ENCODE results near the gene MMP17.

MMP17 gene

DNA sequence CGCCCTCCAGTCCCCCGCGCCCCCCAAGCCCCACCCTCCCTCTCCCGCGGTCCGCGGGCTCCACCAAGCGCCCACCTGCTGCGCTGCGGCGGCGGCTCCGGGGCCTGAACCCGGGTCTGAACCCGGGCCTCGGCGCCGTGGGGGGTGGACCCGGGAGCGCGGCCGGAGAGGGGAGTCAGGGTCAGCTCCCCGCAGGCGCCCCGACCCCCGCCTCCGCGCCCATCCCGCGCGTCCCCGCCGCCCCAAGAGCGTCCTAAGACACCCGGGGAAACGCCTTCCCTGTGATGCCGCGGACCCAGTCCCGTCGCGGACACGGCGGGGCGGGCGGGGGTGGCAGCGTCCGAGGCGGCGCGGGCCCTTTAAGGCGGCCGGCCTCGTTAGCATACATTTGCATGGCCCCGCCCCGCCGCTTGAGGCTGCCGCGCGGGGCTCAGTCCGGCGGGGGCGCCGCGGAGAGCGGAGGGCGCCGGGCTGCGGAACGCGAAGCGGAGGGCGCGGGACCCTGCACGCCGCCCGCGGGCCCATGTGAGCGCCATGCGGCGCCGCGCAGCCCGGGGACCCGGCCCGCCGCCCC lies at the start of gene MMP17:
MMP17 (plus strand) TSS at position 433 of the 574 bp plus-strand sequence; CDS start at position 535, 102 bp downstream.
- no peak for DNase-seq

- no peak for DNase-seq
Measured at GRCh38 chr12:131779027-131779426, 49.2 kb upstream of the MMP17 start.

DNA sequence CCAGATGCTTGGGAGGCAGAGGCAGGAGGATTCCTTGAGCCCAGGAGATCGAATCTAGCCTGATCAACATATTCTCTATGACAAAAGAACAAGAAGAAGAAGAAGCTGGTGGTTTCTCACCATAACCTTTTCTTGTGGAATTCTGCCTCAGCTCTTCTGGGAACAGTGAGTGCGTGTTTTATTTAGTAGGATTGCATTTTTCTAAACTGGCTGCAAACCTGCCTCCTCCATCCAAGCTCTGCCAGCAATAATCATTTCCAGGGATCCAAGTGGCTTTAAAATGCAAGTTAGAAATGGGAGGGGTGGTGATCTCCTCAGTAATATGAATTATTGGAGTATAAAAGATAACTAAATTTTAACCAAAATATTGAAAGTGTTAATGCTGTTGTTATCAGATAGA lies 46.1 kb upstream of the MMP17 start:
- DNase-seq: no peak

- DNase-seq: no peak
Measured at GRCh38 chr12:131783915-131784541, 44.2 kb upstream of the MMP17 start.

- DNase-seq: no peak
Measured at GRCh38 chr12:131784909-131785762, 43.1 kb upstream of the MMP17 start.

- no peak for DNase-seq
Measured at GRCh38 chr12:131785763-131786330, 42.3 kb upstream of the MMP17 start.

GRCh38 chr12:131786331-131786730 lies 41.9 kb upstream of the MMP17 start:
- no peak for DNase-seq

GRCh38 chr12:131787143-131787660 lies 41.0 kb upstream of the MMP17 start:
- no peak for DNase-seq

- no peak for DNase-seq
Measured at GRCh38 chr12:131788070-131788469, 40.1 kb upstream of the MMP17 start.

- DNase-seq: no peak
Measured at GRCh38 chr12:131789638-131790037, 38.6 kb upstream of the MMP17 start.

GRCh38 chr12:131793243-131794022 lies 34.8 kb upstream of the MMP17 start:
- DNase-seq: no peak

DNA sequence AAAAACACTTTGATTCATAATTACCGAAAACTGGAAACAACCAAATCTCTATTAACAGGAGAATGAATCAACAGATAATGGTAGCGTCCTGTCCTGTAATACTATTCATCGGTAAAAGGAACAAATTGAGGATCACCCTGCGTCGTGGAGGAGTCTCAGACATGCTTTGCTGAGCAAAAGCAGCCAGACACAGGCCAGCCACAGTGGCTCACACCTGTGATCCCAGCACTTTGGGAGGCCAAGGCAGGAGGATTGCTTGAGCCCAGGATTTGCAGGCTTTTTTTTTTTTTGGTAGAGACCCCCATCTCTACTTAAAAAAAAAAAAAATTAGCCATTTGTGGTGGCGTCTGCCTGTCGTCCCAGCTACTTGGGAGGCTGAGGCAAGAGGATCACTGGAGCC lies 34.1 kb upstream of the MMP17 start:
- no peak for DNase-seq

GRCh38 chr12:131794573-131794972 lies 33.6 kb upstream of the MMP17 start:
- DNase-seq: no peak

- no peak for DNase-seq
Measured at GRCh38 chr12:131795064-131795463, 33.1 kb upstream of the MMP17 start.

- DNase-seq: no peak
Measured at GRCh38 chr12:131795690-131796410, 32.3 kb upstream of the MMP17 start.

- DNase-seq: no peak
Measured at GRCh38 chr12:131796411-131796736, 31.8 kb upstream of the MMP17 start.

GRCh38 chr12:131796754-131797587 lies 31.2 kb upstream of the MMP17 start:
- no peak for DNase-seq

DNA sequence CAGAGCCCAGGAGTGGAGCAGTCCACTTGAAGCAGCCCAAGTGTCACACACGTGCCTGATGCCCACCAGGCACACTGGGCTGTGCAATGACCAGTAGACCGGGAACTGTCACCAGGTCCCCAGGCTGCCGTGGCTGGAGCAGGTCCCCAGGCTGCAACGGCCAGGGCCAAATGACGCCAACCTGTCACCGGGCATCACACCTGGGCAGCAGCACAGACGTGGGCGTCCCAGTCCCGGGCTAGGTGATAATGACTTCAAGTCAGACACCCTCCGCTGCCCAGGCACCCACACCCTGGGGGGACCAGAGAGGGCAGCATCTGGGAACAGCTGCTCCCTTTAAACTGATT lies 30.6 kb upstream of the MMP17 start:
- no peak for DNase-seq

DNA sequence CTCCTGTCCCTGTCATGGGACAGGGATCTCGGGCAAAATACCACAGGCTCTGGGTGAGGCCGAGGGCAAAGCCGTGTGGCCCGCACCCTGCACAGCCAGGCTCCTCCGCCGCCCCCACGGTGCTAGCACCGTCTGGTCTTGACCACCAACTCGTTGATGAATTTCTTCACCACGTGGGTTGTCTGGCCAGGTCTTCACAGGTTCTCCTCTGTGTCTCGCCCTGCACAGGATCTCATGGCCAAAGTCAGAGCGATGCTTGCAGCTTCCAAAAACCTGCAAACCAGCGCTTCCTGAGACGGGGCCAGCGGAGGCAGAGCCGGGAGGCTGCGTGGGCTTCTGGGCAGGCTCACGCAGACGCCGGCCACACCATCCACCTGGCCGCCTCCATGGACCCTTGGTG lies 29.0 kb upstream of the MMP17 start:
- DNase-seq: no peak

DNA sequence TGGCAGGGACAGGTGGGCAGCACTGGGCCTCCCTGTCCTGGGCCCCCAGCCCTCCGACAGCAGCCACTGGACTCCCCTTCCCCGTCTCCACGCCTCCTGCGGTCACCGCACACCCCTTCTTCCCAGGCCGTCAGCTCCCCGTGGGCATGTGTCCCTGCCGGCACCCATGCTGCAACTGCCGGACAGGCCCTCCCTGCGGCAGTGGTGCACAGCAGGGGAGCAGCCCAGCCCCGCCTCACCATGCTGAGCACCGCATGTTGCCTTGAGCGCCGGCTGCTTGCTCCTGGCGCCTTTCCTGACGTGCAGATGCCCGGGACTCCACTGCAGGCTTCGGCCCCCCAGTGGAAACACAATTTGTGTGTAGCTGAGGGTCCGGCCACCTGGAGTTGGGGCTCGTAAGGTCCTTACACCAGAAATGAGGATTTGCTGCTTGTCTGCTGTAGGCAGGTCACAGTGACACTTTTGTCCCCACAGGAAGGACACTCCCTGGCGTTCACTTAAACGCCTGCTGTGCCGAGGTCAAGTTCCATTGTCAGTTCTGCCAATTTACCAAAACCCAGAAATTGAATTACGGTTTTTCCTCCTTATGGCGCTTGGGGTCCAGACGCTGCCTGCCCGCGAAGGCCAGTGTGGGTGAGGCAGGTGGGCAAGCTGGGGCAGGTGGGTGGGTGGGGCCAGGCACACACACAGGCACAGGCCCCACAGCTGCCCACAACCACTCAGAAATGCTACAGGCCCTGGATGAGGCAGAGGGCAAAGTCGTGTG lies 28.2 kb upstream of the MMP17 start:
- DNase-seq: no peak

Data from KG1 (cell line).